Thyroid gland (tissue), 4 donors: Measurements from ENCODE around the gene ALAS1. TPM values are rescaled to one million over a fixed set of nuclear protein-coding genes. Genes with fewer than 3 reads are reported as not detected.

Source experiments
- DNase-seq, 2 donors: peaks; one replicate each; pipeline ENCODE4 v3.0.0-alpha.2; 2019
- H3K27ac ChIP-seq, 3 donors: fragments of 200-600 bp; sonication (generic); 1 replicate in 2 of 3; 2 replicates in 1 of 3; pipeline ENCODE4 v1.5.1; 2016 to 2019; ENCODE audit warnings: mild to moderate bottlenecking in 1 of 3, moderate library complexity in 1 of 3
- H3K27me3 ChIP-seq: fragments of 200-600 bp; sonication (generic); one replicate; pipeline ENCODE4 v1.5.1; 2019
- H3K36me3 ChIP-seq, 2 donors: fragments of 200-600 bp; sonication (generic); one replicate each; pipeline ENCODE4 v1.5.1; 2016 to 2019
- H3K4me1 ChIP-seq, 2 donors: fragments of 200-600 bp; sonication (generic); one replicate each; pipeline ENCODE4 v1.5.1; 2017 to 2019
- H3K4me3 ChIP-seq, 3 donors: fragments of 200-600 bp; sonication (generic); replicated peaks in 1 of 3; 1 replicate in 2 of 3; 2 replicates in 1 of 3; pipeline ENCODE4 v1.5.1; 2016; ENCODE audit warnings: mild to moderate bottlenecking in 1 of 3
- H3K9me3 ChIP-seq: fragments of 200-600 bp; sonication (generic); one replicate; pipeline ENCODE4 v1.5.1; 2017
- CTCF ChIP-seq, 6 experiments: fragments of 200-600 bp in 3 of 6; fragments of 450-650 bp in 3 of 6; sonication (generic) in 3 of 6; IDR thresholded peaks; one replicate each; pipeline ENCODE4 v1.5.1; 2016 to 2019; ENCODE audit warnings: antibody characterized with exemption in 6 of 6, mild to moderate bottlenecking in 2 of 6, inconsistent platforms in 1 of 6, moderate library complexity in 1 of 6
- POLR2A ChIP-seq, 2 donors: fragments of 450-650 bp; IDR thresholded peaks; one replicate each; pipeline ENCODE4 v1.6.1; 2017; ENCODE audit warnings: antibody characterized with exemption in 2 of 2, mild to moderate bottlenecking in 2 of 2, moderate library complexity in 1 of 2
- WGBS, 2 donors: methylation state at CpG; one replicate each; pipeline ENCODE4 v1.1.5; 2017; 5-methylcytosine and 5-hydroxymethylcytosine counted together
- intact Hi-C: fragments of 100-400 bp; cut with DNase I; formaldehyde crosslinking; loops from one replicate; pipeline ENCODE4 v1.15.1; 2023
- total RNA-seq, 4 donors: library from RNA; depleted of rRNA; stranded (reverse); fragments of >200 nt; gene quantifications; one replicate each; pipeline ENCODE4 v1.2.3, GENCODE V29; 2016

The ALAS1 gene
- total RNA-seq, 4 donors from 2014 or later, result 27.7 to 51.9 (median 45.9) TPM

GRCh38 chr3:52208556-52208955 is 10.6 kb downstream of the ALAS1 start:
- no peak for DNase-seq
- TF ChIP-seq POLR2A (IDR thresholded peaks at IDR 0.05) (no peak), CTCF (IDR thresholded peaks at IDR 0.05) (no peak)
- no peaks in the 10 kb centered on the region for H3K27me3 ChIP-seq
- no peak overlapping the region for H3K27ac ChIP-seq
- WGBS, 2 donors, result 94 to 95% methylated on average over 4 of the region's 4 CpGs
- peaks cover 84 to 96% of the 10 kb centered on the region in 2 donors for H3K36me3 ChIP-seq
- peaks cover 3 to 15% of the 10 kb centered on the region in 2 donors for H3K4me1 ChIP-seq
- no peak overlapping the region for H3K4me3 ChIP-seq
- intact Hi-C loops, result no loop called here
- no peaks in the 10 kb centered on the region for H3K9me3 ChIP-seq

- Histone ChIP-seq H3K36me3 (peaks cover 86 to 96% of the 10 kb centered on the region in 2 donors), H3K9me3 (no peaks in the 10 kb centered on the region), H3K4me1 (peaks cover 0 to 9% of the 10 kb centered on the region in 2 donors), H3K4me3 (no peak overlapping the region), H3K27me3 (no peaks in the 10 kb centered on the region), H3K27ac (no peak overlapping the region)
- intact Hi-C loops, result no loop called here
- DNase-seq, result no peak
- no peak for TF ChIP-seq CTCF (IDR thresholded peaks at IDR 0.05)
These were observed 12.1 kb downstream of the ALAS1 start for GRCh38 chr3:52210037-52210436.

DNA sequence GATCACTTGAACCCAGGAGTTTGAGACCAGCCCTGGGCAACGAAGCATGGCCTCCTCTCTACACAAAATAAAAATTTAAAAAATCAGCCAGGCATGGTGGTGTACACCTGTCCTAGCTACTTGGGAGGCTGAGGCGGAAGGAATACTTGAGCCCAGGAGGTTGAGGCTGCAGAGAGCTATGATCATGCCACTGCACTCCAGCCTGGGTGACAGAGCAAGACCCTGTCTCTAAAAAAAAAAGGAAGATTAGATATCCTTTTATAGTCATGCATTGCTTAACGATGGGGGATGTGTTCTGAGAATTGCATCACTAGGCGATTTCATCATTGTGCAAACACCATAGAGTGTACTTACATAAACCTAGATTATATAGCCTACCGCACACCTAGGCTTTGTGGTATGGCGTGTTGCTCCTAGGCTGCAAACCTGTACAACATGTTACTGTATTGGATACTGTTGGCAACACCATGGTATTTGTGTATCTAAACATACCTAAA is 12.6 kb downstream of the ALAS1 start:
- 88 to 95% methylated on average over 6 of the region's 6 CpGs for WGBS, 2 donors
- TF ChIP-seq CTCF (IDR thresholded peaks at IDR 0.05), result no peak
- no peak for TF ChIP-seq POLR2A (IDR thresholded peaks at IDR 0.05)
- intact Hi-C loops, result no loop called here
- H3K36me3 ChIP-seq, result peaks cover 80 to 95% of the 10 kb centered on the region in 2 donors
- H3K9me3 ChIP-seq, result no peaks in the 10 kb centered on the region
- H3K4me1 ChIP-seq, result peaks cover 0 to 7% of the 10 kb centered on the region in 2 donors
- no peak overlapping the region for H3K27ac ChIP-seq
- H3K27me3 ChIP-seq, result no peaks in the 10 kb centered on the region
- no peak for DNase-seq
- no peak overlapping the region for H3K4me3 ChIP-seq

DNA sequence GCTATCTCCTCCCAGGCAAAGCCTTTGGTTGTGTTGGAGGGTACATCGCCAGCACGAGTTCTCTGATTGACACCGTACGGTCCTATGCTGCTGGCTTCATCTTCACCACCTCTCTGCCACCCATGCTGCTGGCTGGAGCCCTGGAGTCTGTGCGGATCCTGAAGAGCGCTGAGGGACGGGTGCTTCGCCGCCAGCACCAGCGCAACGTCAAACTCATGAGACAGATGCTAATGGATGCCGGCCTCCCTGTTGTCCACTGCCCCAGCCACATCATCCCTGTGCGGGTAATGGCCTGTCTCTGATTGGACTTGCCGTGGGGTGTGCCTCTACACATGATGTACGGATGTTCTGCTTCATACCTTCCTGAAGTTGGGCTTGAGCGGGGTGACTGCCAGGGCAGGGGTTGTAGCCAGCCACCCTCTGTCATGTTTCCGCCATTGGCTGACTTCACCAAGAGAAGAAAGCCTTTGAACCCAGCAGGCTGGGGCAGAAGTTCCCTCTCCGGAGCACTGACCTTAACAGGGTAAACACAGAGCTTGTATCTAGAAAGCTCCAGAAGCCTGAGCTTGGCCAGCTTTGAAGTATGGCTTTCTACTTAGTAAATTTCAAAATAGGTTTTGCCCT is 13.4 kb downstream of the ALAS1 start:
- H3K27me3 ChIP-seq, result no peaks in the 10 kb centered on the region
- 95 to 97% methylated on average over 15 to 17 of the region's 18 CpGs for WGBS, 2 donors
- peaks cover 76 to 88% of the 10 kb centered on the region in 2 donors for H3K36me3 ChIP-seq
- H3K4me3 ChIP-seq, result no peak overlapping the region
- no peak for DNase-seq
- intact Hi-C loops, result no loop called here
- H3K4me1 ChIP-seq, result peaks cover 2% of the 10 kb centered on the region in 2 donors
- TF ChIP-seq POLR2A (IDR thresholded peaks at IDR 0.05), result no peak
- TF ChIP-seq CTCF (IDR thresholded peaks at IDR 0.05), result no peak
- H3K9me3 ChIP-seq, result no peaks in the 10 kb centered on the region
- no peak overlapping the region for H3K27ac ChIP-seq

DNA sequence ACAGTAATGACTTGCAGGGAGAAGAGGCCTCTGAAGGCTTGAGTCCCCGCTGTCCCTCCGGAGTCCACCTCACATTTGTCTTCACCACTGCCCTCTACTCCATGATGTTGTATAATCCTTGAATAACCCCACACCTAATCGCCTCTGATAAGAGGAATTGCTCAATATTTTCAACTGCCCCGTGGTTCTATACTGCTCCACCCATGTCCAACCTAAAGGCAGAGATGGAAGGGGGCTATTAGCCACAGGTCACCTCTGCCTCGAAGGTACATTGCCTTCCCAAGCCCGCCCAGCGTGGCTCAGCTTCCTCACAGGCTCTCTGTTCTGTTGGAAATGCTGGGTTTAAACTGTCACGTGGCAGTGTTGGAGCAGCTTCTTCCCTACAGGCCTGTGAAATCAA is 15.0 kb downstream of the ALAS1 start:
- WGBS, 2 donors, result 79 to 88% methylated on average over 8 of the region's 8 CpGs
- intact Hi-C loops, result no loop called here
- no peak overlapping the region for H3K27ac ChIP-seq
- no peaks in the 10 kb centered on the region for H3K27me3 ChIP-seq
- H3K36me3 ChIP-seq, result peaks cover 61 to 74% of the 10 kb centered on the region in 2 donors
- H3K4me3 ChIP-seq, result no peak overlapping the region
- H3K9me3 ChIP-seq, result no peaks in the 10 kb centered on the region
- TF ChIP-seq POLR2A (IDR thresholded peaks at IDR 0.05) (no peak), CTCF (IDR thresholded peaks at IDR 0.05) (no peak)
- no peak for DNase-seq
- peaks cover 17% of the 10 kb centered on the region in 2 donors for H3K4me1 ChIP-seq
